Suprapubic skin (tissue), 4 donors: ENCODE data around the gene DNAJC5. TPM values are rescaled to one million over a fixed set of nuclear protein-coding genes. Genes with fewer than 3 reads are reported as not detected.

Source experiments
- DNase-seq, 2 donors: peaks; one replicate each; pipeline ENCODE4 v3.0.0-alpha.2; 2019; ENCODE audit warnings: low spot score in 2 of 2
- H3K27ac ChIP-seq: fragments of 200-600 bp; sonication (generic); one replicate; pipeline ENCODE4 v1.5.1; 2019
- H3K27me3 ChIP-seq: fragments of 200-600 bp; sonication (generic); one replicate; pipeline ENCODE4 v1.5.1; 2019
- H3K36me3 ChIP-seq: fragments of 200-600 bp; sonication (generic); one replicate; pipeline ENCODE4 v1.5.1; 2019
- H3K4me1 ChIP-seq: fragments of 200-600 bp; sonication (generic); one replicate; pipeline ENCODE4 v1.5.1; 2019
- H3K4me3 ChIP-seq: fragments of 200-600 bp; sonication (generic); one replicate; pipeline ENCODE4 v1.5.1; 2019; ENCODE audit warnings: mild to moderate bottlenecking
- H3K9me3 ChIP-seq: fragments of 200-600 bp; sonication (generic); one replicate; pipeline ENCODE4 v1.5.1; 2019
- CTCF ChIP-seq, 2 donors: fragments of 200-600 bp in 1 of 2; fragments of 450-650 bp in 1 of 2; sonication (generic) in 1 of 2; IDR thresholded peaks; one replicate each; pipeline ENCODE4 v1.5.1; 2016 to 2019; ENCODE audit warnings: antibody characterized with exemption in 2 of 2, mild to moderate bottlenecking in 1 of 2, moderate library complexity in 1 of 2
- EP300 ChIP-seq: sonication (generic); formaldehyde crosslinking; IDR thresholded peaks from one replicate; pipeline ENCODE4 v1.6.1; 2017; ENCODE audit warnings: antibody characterized with exemption
- POLR2A ChIP-seq, 2 donors: fragments of 450-650 bp; IDR thresholded peaks; one replicate each; pipeline ENCODE4 v1.6.1; 2017; ENCODE audit warnings: antibody characterized with exemption in 2 of 2, mild to moderate bottlenecking in 2 of 2, moderate library complexity in 2 of 2
- POLR2AphosphoS5 ChIP-seq, 3 donors: sonication (generic); formaldehyde crosslinking; IDR thresholded peaks; one replicate each; pipeline ENCODE4 v1.6.1; 2017; ENCODE audit warnings: antibody characterized with exemption in 3 of 3
- WGBS: methylation state at CpG from one replicate; pipeline ENCODE4 v1.1.5; 2018; 5-methylcytosine and 5-hydroxymethylcytosine counted together
- total RNA-seq, 4 donors: library from RNA; depleted of rRNA; stranded (reverse); fragments of >200 nt; gene quantifications; one replicate each; pipeline ENCODE4 v1.1.0, GENCODE V29; 2016

Gene DNAJC5
- total RNA-seq, 4 donors from 2014 or later: 36.4 to 62.0 (median 53.7) TPM

- no peak overlapping the region for H3K4me3 ChIP-seq
- DNase-seq: no peak
- WGBS: 89% methylated on average over 3 of the region's 6 CpGs
- H3K27me3 ChIP-seq: no peaks in the 10 kb centered on the region
- no peak overlapping the region for H3K27ac ChIP-seq
- H3K36me3 ChIP-seq: peaks cover 86% of the 10 kb centered on the region
- H3K9me3 ChIP-seq: no peaks in the 10 kb centered on the region
- H3K4me1 ChIP-seq: peaks cover 13% of the 10 kb centered on the region
- TF ChIP-seq POLR2A (IDR thresholded peaks at IDR 0.05): no peak
- TF ChIP-seq CTCF (IDR thresholded peaks at IDR 0.05): no peak
- TF ChIP-seq EP300: no peak
- no peak for TF ChIP-seq POLR2AphosphoS5 (IDR thresholded peaks at IDR 0.05)
Measured at GRCh38 chr20:63883201-63883593, 11.7 kb upstream of the DNAJC5 start.

- H3K27me3 ChIP-seq: no peaks in the 10 kb centered on the region
- DNase-seq: no peak
- TF ChIP-seq POLR2A (IDR thresholded peaks at IDR 0.05): no peak
- no peak for TF ChIP-seq POLR2AphosphoS5 (IDR thresholded peaks at IDR 0.05)
- no peak for TF ChIP-seq EP300
- no peak for TF ChIP-seq CTCF (IDR thresholded peaks at IDR 0.05)
- H3K27ac ChIP-seq: no peak overlapping the region
- peaks cover 23% of the 10 kb centered on the region for H3K4me1 ChIP-seq
- no peaks in the 10 kb centered on the region for H3K9me3 ChIP-seq
- H3K36me3 ChIP-seq: peaks cover 81% of the 10 kb centered on the region
- 71% methylated on average over 16 of the region's 21 CpGs for WGBS
- no peak overlapping the region for H3K4me3 ChIP-seq
Measured at GRCh38 chr20:63884506-63885263, 10.2 kb upstream of the DNAJC5 start.

GRCh38 chr20:63885264-63886053 lies 9.5 kb upstream of the DNAJC5 start:
- H3K36me3 ChIP-seq: peaks cover 87% of the 10 kb centered on the region
- no peak overlapping the region for H3K27ac ChIP-seq
- no peak for TF ChIP-seq POLR2AphosphoS5 (IDR thresholded peaks at IDR 0.05)
- no peak for TF ChIP-seq EP300
- TF ChIP-seq CTCF (IDR thresholded peaks at IDR 0.05): no peak
- TF ChIP-seq POLR2A (IDR thresholded peaks at IDR 0.05): no peak

GRCh38 chr20:63886054-63886419 lies 8.9 kb upstream of the DNAJC5 start:
- no peak for TF ChIP-seq POLR2AphosphoS5 (IDR thresholded peaks at IDR 0.05)
- H3K4me1 ChIP-seq: peaks cover 30% of the 10 kb centered on the region
- H3K36me3 ChIP-seq: peaks cover 87% of the 10 kb centered on the region
- DNase-seq: no peak
- no peak overlapping the region for H3K4me3 ChIP-seq
- H3K27ac ChIP-seq: no peak overlapping the region
- 93% methylated on average over 7 of the region's 14 CpGs for WGBS
- H3K9me3 ChIP-seq: no peaks in the 10 kb centered on the region
- no peaks in the 10 kb centered on the region for H3K27me3 ChIP-seq

More at GRCh38 chr20:63885264-63886053, 9.5 kb upstream of the DNAJC5 start:
- Histone ChIP-seq H3K4me1 (peaks cover 27% of the 10 kb centered on the region), H3K4me3 (no peak overlapping the region), H3K9me3 (no peaks in the 10 kb centered on the region), H3K27me3 (no peaks in the 10 kb centered on the region)
- no peak for DNase-seq
- 76% methylated on average over 8 of the region's 27 CpGs for WGBS

GRCh38 chr20:63886921-63887320 lies 8.0 kb upstream of the DNAJC5 start:
- Histone ChIP-seq H3K4me1 (peaks cover 30% of the 10 kb centered on the region), H3K9me3 (no peaks in the 10 kb centered on the region), H3K27me3 (no peaks in the 10 kb centered on the region), H3K36me3 (peaks cover 87% of the 10 kb centered on the region), H3K4me3 (no peak overlapping the region), H3K27ac (no peak overlapping the region)
- WGBS: 90% methylated on average over 11 of the region's 11 CpGs
- TF ChIP-seq CTCF (IDR thresholded peaks at IDR 0.05): no peak
- no peak for TF ChIP-seq EP300
- TF ChIP-seq POLR2A (IDR thresholded peaks at IDR 0.05): no peak
- TF ChIP-seq POLR2AphosphoS5 (IDR thresholded peaks at IDR 0.05): no peak
- DNase-seq: no peak
